ENCODE results near the gene ZNF576.

DNA sequence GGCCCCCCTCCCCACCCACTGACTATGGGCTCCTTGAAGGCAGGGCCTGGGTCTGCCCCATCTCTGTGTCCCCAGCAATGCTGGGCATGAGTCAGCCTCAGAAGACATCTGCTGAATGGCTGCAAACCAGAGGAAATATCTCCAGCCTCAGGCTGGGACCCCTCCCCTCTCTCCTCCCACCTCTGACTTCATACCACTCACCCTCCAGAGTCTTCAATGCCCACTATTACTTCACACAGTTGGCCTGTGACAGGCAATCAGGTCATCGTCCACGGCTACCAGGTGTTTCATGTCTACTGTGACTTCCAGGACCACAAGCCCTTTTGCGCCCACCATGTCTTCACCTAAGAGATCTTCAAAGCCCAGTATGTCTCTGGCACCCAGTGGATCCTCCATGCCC is 15.4 kb downstream of the ZNF576 start, which contains the start of gene SRRM5:
- TF ChIP-seq CTCF (IDR thresholded peaks at IDR 0.05; ENCODE audit: insufficient read depth, low read depth, low read length) (no peak), EZH2 (IDR thresholded peaks at IDR 0.05; ENCODE audit: insufficient read depth, low read length) (no peak)
